Fibroblast of mammary gland (primary cell): ENCODE results near the gene PCDHA1.

Experiments
- DNase-seq: peaks from one replicate; pipeline ENCODE4 v3.0.0-alpha.2; 2010; ENCODE audit warnings: low read depth
- H3K4me3 ChIP-seq: 2 replicates; pipeline ENCODE4 v1.5.1; 2011; ENCODE audit warnings: low read depth, mild to moderate bottlenecking, low read length, moderate library complexity; ENCODE audit not compliant: control insufficient read depth
- TF ChIP-seq, protein P1 (sequence below): conservative IDR thresholded peaks from 2 replicates; pipeline ENCODE4 v1.5.1; 2011; ENCODE audit warnings: low read depth, low read length, inconsistent platforms; ENCODE audit not compliant: control insufficient read depth, insufficient read depth

The PCDHA1 gene

DNA sequence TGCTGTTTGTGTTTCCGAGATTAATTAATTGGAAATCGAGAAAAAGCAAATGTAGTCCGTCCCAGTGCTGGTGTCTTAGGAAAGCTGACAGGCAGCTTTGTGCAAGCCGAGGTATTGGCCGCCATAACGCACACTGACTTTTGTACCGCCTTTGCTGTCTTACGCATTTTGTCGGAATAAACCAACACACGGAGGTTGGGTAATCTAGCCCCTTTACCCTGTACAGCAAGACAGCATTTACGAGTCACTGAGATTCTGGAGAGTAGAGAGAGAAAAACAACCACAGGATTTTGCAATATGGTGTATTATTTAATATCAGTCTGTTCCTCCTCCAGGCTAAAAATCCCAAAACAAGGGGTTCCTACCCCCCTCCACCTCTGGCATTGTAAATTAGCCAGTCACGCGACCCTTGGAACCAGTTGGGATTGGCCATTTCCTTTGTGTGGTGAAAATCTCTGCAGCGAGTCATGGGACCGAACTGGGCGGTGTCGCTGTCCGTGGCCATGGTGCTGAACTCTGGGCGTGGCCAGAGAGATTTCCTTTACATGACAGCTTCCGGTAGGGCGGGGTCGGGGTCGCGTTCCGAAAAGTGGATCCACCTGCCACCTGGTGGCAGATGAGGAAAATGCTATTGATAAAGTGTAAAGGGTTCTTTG, 255.0 kb downstream of the PCDHA1 start:
- H3K4me3 ChIP-seq = no peak overlapping the region
- DNase-seq = peak; percentile 76
- TF ChIP-seq, protein P1, sequence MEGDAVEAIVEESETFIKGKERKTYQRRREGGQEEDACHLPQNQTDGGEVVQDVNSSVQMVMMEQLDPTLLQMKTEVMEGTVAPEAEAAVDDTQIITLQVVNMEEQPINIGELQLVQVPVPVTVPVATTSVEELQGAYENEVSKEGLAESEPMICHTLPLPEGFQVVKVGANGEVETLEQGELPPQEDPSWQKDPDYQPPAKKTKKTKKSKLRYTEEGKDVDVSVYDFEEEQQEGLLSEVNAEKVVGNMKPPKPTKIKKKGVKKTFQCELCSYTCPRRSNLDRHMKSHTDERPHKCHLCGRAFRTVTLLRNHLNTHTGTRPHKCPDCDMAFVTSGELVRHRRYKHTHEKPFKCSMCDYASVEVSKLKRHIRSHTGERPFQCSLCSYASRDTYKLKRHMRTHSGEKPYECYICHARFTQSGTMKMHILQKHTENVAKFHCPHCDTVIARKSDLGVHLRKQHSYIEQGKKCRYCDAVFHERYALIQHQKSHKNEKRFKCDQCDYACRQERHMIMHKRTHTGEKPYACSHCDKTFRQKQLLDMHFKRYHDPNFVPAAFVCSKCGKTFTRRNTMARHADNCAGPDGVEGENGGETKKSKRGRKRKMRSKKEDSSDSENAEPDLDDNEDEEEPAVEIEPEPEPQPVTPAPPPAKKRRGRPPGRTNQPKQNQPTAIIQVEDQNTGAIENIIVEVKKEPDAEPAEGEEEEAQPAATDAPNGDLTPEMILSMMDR = peak; percentile 54

DNA sequence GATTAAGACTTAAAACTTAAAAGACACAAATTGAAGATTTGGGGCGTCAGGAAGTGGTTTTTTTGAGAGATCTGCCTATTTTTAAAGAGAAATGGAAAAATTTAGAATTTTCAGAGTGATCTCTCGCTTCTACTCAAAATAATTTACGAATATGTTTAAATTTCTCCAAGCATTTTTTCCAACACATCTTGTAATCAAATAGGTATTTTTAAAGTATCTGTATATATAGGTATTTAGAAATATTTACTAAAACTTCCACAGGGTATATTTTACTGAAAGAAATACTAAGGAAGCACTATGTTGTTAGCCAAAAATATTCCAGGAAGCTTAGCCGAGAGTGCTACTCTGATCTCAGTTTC, 255.5 kb downstream of the PCDHA1 start:
- DNase-seq = no peak
- H3K4me3 ChIP-seq = no peak overlapping the region
- TF ChIP-seq, protein P1 = no peak

DNA sequence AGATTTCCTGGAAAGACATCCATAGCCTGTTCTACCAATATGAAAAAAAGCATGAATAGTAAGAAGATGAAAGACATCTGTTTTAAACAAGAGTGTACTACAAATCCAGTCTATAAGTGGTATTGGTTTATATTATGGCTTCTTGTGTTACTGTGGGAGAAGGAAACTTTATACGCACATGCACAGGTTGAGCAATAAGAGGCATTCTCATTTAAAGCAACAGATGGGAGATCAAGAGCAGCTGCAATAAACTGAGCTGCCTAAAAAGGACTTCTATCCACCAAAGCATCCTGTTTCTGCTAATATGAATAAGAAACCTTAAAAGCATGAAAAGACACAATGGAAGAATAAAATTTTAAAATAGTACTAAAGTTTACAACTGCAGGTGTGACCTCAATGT, 256.6 kb downstream of the PCDHA1 start:
- H3K4me3 ChIP-seq = no peak overlapping the region
- no peak for DNase-seq
- TF ChIP-seq, protein P1 = no peak

DNA sequence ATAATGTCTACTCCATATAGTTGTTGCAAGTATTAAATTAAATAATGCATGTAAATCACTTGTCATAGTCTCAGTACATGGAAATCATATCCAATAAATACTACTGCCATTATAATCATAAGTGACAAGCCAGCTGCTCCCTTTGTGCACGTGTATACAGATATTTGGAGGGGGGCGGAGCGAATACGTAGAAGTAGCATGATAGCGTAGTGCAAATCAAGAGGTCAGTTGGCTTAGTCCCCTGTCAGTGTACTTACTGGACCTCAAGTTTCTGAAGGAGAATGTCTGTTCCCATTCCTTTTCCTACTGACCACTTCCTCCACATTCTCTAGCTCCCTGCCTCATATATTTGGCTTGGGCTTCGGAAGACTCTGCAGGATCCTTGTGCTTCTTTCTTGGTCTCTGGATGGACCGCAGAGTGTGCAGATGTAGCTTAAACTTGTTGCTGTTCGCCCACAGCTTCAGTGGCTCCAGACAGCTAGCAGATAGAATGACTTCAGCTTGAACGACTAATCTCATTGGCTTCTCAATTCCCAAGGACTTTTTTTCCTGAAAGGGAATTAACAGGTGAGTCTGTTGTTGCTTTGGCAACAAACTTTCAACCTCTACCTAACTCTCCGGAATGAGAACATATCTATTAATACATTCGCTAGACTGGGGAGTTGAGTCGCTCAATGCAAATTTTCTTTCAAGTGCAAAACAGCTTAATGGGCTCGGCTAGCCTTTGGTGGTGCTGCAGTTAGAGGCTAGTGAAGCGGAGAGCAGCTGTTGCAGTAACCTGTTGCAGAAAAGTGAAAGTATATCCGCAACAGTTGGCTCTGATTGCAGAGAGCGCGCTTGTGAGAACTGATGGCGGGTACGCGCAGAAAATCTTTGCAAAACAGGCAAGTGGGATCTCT, 264.9 kb downstream of the PCDHA1 start, which contains the start of gene PCDHB1:
PCDHB1 (plus strand) TSS at position 753 of the 899 bp plus-strand sequence; CDS start at position 850, 97 bp downstream.
- TF ChIP-seq, protein P1 = no peak
- no peak for DNase-seq
- no peak within 1 kb of the TSS for H3K4me3 ChIP-seq

DNA sequence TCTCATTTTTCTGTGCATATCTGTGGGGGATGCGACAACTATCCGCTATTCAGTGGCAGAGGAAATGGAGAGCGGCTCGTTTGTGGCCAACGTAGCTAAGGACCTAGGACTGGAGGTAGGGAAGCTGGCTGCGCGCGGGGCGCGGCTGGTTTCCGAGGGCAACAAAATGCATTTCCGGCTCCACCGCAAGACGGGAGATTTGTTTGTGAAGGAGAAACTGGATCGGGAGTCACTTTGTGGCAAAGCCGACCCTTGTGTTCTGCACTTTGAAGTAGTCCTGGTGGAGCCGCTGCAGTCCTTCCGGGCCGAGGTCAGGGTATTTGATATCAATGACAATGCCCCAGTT, 265.6 kb downstream of the PCDHA1 start:
- no peak overlapping the region for H3K4me3 ChIP-seq
- no peak for DNase-seq
- TF ChIP-seq, protein P1 = no peak
